Liver (tissue), 3 donors: Measurements from ENCODE around the gene MESD.

Experiments
- YY1 ChIP-seq: IDR thresholded peaks from 2 replicates; pipeline ENCODE4 v1.6.1; 2016; ENCODE audit warnings: antibody characterized with exemption, mild to moderate bottlenecking
- TF ChIP-seq, protein P1 (sequence below): fragments of 150-350 bp; IDR thresholded peaks from 2 replicates; pipeline ENCODE4 v1.5.1; 2017; ENCODE audit warnings: improper control_type of control experiment, low read depth, low read length; ENCODE audit not compliant: missing input control
- TF ChIP-seq, protein P2 (sequence below): IDR thresholded peaks from 2 replicates; pipeline ENCODE4 v1.6.1; 2016; ENCODE audit warnings: antibody characterized with exemption
- TF ChIP-seq, protein P3 (sequence below): IDR thresholded peaks from 2 replicates; pipeline ENCODE4 v1.6.1; 2016; ENCODE audit warnings: antibody characterized with exemption
- donor health status: healthy.
- donor health status: healthy.

- TF ChIP-seq, protein P1, sequence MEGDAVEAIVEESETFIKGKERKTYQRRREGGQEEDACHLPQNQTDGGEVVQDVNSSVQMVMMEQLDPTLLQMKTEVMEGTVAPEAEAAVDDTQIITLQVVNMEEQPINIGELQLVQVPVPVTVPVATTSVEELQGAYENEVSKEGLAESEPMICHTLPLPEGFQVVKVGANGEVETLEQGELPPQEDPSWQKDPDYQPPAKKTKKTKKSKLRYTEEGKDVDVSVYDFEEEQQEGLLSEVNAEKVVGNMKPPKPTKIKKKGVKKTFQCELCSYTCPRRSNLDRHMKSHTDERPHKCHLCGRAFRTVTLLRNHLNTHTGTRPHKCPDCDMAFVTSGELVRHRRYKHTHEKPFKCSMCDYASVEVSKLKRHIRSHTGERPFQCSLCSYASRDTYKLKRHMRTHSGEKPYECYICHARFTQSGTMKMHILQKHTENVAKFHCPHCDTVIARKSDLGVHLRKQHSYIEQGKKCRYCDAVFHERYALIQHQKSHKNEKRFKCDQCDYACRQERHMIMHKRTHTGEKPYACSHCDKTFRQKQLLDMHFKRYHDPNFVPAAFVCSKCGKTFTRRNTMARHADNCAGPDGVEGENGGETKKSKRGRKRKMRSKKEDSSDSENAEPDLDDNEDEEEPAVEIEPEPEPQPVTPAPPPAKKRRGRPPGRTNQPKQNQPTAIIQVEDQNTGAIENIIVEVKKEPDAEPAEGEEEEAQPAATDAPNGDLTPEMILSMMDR, result no peak
- TF ChIP-seq, protein P2, sequence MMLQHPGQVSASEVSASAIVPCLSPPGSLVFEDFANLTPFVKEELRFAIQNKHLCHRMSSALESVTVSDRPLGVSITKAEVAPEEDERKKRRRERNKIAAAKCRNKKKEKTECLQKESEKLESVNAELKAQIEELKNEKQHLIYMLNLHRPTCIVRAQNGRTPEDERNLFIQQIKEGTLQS, result no peak
- TF ChIP-seq YY1, result no peak
- TF ChIP-seq, protein P3, sequence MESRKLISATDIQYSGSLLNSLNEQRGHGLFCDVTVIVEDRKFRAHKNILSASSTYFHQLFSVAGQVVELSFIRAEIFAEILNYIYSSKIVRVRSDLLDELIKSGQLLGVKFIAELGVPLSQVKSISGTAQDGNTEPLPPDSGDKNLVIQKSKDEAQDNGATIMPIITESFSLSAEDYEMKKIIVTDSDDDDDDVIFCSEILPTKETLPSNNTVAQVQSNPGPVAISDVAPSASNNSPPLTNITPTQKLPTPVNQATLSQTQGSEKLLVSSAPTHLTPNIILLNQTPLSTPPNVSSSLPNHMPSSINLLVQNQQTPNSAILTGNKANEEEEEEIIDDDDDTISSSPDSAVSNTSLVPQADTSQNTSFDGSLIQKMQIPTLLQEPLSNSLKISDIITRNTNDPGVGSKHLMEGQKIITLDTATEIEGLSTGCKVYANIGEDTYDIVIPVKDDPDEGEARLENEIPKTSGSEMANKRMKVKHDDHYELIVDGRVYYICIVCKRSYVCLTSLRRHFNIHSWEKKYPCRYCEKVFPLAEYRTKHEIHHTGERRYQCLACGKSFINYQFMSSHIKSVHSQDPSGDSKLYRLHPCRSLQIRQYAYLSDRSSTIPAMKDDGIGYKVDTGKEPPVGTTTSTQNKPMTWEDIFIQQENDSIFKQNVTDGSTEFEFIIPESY, result no peak
These were observed 48.5 kb upstream of the MESD start for GRCh38 chr15:81037952-81038743.
